Hematopoietic multipotent progenitor cell treated with erythropoietin and hydrocortisone succinate and interleukin-3 and kit ligand, for 6 days (in vitro differentiated cells): Measurements from ENCODE around the gene HJURP.
"Not testable (repeated sequence)": the region's sequence is repeated elsewhere in the genome, so short reads cannot be mapped to it uniquely, and the experiment has no call there.

Experiments used
- DNase-seq: peaks from one replicate; pipeline ENCODE4 v3.0.0-alpha.2; 2015

HJURP gene

DNA sequence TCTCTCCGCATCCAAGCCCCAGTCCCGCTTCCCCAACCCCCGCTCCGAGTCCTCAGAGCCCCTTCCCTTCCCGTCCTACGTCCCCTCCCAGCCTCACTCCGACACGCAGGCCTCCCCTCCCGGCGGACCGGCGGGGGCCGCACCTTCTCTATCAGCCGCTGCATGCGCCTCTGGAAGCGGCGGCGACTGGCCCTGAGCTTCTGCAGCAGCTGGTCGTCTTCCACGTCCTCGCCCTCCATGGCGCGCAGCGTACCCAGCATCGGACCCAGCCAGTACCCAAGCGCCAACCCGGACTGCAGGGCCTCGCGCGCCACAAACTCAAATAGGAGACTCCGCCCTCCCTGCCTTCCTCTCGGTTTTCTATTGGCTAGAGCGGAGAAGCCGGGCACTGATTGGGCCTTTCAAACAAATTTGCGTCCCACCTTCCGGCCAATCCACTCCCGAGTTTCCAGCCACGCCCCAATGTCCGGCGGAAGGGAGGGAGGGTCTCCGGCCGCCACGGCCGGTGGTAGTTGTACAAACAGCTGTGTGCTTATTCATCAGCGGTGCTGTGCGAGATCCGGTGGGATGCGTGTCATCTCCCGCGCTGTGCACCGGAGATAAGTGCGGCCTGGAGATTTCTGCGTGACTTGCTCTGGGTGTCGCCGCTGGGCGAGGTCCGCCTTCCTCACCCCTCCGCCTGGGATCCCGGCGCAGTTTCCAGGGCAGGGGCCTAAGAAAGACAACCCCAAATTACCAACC lies at the start of gene HJURP:
Gene HJURP (minus strand): TSS at position 295 of the 741 bp plus-strand sequence. CDS start 35 bp downstream, at position 260.
- DNase-seq = peak; percentile 99

DNA sequence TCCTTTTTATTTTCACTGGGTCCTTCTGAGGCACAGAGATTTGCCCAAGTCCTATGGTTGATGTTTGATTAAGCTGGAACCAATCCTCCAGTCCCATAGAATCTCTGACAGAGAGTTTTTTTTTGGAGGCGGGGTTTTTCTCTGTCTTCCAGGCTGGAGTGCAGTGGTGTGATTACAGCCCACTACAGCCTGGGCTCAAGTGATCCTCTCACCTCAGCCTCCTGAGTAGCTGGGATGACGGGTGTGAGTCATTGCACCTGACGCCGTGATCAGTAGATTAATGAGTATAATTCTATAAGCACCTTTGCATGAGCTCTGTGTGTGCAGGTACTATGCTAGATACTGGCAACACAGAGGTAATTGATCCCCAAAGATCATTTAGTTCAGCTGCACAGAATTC lies 47.5 kb upstream of the HJURP start:
- no peak for DNase-seq

GRCh38 chr2:233901367-233901766 lies 47.0 kb upstream of the HJURP start:
- DNase-seq = no peak

DNA sequence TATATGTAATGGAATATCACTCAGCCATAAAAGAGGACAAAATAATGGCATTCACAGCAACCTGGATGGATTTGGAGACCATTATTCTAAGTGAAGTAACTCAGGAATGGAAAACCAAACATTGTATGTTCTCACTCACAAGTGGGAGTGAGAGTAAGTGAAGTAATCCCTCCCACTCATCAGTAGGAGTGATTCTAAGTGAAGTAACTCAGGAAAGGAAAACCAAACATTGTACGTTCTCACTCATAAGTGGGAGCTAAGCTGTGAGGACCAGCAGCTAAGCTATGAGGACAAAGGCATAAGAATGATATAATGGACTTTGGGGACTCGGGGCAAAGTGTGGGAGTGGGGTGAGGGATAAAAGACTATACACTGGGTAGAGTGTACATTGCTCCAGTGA lies 41.9 kb upstream of the HJURP start:
- not testable (repeated sequence) for DNase-seq

- no peak for DNase-seq
Measured at GRCh38 chr2:233892793-233893192, 38.5 kb upstream of the HJURP start.

DNA sequence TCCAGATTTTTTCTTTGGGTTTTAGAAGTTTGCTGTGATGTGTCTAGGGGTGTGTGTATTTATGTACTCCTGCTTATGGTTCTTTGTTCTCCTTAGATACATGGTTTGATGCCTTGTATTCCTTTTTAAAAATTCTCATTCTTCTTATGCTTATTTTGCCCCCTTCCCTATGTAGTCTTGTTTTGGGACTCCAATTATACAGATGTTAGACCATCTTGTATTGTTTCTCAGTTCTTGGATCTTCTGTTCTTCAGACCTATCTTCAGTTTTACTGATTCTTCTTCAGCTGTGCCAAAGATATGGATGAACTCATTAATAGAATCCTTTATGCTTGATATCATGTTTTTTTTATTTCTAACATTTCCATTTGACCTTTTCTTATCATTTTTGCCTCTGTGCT lies 28.0 kb upstream of the HJURP start:
- DNase-seq = no peak

GRCh38 chr2:233872125-233872524 lies 17.8 kb upstream of the HJURP start:
- DNase-seq = peak; percentile 25

- DNase-seq = no peak
Measured at GRCh38 chr2:233871432-233871831, 17.1 kb upstream of the HJURP start.

DNA sequence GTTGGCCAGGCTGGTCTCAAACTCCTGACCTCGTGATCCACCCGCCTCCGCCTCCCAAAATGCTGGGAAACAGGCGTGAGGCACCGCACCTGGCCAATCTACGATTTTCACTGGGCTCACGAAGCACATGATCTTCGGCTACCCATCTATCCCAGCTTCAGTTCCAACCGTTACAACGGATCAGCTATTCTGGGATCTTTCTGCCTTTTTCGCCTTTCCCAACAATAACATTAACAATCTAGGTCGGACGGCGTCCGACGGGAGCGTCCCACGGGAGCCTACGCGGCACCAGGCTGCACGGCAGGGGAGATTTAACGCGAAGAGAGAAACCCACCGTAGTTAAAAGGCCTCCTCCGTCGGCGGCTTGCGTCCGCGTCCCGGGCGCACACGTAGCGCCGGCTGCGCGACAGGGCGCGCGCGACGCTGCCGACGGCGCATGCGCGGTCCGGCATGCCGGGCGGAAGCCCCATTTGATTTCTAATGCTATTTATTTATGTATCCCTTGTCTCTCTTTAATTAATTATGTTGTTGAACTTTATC lies 13.7 kb upstream of the HJURP start, which contains the start of gene MSL3B:
Gene MSL3B (minus strand): TSS at position 394 of the 540 bp plus-strand sequence.
- peak; percentile 74 for DNase-seq

DNA sequence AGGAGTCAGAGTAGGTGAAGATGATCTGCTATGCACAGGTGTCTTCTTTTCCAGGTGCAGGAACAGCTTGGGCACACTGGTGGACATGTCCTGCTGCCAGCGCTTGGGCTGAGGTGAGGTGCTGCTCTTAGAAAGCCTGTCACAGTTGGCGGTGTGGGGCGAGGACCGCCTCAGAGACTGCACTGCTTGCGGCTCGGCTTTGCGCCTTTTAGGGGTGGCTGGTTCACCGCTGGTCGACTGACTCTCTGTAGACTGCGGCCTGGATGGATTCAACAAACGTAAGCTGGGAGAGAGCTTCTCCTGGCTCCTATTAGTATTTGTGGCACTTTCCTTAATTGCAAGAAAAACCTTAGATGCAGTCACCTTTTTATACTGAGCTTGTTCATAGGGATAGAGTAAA lies 12.1 kb upstream of the HJURP start:
- no peak for DNase-seq

GRCh38 chr2:233865838-233866237 lies 11.5 kb upstream of the HJURP start:
- peak; percentile 39 for DNase-seq

DNA sequence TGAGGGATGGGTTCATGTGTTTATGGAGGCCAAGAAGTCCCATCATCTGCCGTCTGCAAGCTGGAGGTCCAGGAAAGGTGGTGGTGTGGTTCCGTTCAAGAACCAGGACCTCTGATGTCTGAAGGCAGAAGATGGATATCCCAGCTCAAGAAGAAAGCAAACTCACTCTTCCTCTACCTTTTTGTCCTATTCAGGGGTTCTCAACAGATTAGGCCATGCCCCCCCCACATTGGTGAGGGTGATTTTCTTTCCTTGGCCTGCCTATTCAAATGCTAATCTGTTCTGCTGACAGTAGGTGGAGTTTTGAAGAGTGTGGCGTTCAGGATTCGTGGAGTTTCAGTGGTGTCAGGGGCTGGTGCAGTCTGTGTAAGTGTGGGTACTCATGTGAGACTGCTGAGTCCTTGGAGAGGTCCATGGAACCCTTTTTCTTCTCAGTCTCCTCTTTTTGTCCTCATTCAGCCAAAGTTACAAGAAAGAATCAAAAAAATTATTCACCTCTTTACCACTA lies 8.0 kb upstream of the HJURP start:
- no peak for DNase-seq

DNA sequence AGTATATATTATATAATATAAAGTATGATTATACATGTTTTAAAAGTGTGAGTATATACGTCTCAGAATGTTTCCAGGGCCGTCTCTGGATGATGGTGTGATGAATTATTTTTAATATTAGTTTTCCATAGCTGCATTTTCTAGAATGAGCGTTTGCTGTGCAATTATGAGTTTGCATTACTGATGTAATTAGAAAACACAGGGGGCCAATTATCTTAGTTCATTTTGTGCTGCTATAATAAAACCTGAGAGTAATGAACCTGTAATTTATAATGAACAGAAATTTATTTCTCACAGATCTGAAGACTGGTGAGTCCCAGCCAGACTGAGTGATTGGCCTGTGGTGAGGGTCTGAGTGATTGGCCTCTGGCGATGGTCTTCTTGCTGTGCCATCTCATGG lies 4.0 kb upstream of the HJURP start:
- DNase-seq = no peak

DNA sequence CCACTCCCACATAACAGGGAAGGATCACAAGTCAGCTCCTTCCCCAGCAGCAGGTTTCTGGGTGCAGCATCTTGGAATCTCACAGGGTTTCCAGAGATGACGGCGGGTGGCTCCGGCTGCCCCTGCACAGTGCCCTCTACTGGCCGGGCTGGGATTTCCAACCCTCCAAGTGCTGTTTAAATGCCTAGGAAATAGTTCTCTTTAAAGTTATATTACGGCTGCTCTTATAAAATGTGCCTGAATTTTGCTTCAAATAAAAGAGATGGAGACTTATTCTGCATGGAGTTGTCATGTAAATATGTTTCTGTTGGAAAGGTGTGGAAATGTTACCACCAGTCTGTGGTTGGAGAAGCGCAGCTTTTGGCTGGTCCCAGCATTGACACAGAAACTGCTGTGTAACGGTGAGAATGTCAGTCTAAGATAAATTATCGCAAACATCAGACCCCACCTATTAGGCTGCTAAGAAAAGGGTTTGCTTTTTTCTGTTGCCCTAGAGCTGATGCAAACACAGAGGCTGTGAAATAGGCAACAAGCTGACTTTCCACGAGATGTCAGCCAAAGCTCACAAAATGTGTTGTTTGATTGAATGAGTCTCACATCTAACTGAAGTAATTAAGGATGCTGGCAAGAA lies 3.3 kb upstream of the HJURP start:
- peak; percentile 92 for DNase-seq

DNA sequence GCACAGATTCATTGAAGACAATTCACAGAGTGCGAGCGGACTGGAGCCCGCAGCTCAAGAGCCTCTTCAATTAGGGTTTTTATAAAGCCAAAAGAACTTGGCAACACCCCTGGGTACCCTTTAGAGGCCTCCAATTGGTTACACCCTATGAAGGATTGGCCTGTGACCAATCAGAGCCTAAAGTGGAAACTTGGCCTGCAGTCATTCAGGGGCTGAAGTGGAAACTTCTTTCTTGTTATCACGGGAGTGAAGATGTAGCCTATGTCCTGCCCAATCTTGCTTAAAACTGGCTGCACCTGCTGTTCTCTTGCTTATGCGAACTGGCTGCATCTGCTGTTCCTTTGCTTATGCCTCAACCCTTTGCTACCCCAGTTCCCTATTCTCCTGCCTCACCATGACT lies 1.8 kb upstream of the HJURP start:
- DNase-seq = peak; percentile 73

- no peak for DNase-seq
Measured at GRCh38 chr2:233855345-233855744, 1.0 kb upstream of the HJURP start.

DNA sequence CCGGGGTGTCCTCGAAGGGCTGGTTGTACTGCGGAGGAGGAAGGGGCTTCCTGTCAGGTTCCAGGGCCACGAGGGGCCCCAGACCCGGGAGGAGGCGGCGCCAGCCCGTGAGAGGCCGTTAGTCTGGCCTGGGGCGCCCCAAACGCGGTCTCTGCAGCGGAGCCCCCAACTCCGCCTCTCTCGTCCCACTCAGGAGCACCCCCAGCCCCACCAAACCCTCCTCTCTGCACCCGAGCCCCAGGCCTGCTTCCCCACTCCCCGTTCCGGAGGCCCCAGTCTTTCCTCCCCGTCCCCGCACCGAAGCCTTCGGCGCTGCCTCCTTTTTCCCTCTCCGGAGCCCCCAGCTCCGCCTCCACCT lies 473 bp downstream of the HJURP start:
- no peak for DNase-seq

- peak; percentile 42 for DNase-seq
Measured at GRCh38 chr2:233853353-233853752, 982 bp downstream of the HJURP start.

GRCh38 chr2:233852056-233852455 lies 2.3 kb downstream of the HJURP start:
- DNase-seq = peak; percentile 81

DNA sequence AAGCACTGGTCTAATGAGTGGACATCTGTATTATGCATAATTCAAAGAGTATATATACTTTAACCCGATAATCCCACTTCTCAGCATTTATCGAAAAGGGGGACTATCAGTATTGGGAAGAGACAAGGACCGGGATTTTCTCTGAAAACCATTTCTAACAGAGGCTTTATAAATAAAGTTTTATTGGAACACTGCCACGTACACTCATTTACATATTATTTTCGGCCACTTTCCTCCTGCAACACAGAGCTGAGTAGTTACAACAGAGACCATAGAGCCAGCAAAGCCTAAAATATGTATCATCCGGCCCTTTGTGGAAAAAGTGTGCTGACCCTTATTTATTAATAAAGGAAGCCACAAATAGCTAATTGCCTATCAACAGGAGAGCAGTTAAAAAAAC lies 3.2 kb downstream of the HJURP start:
- DNase-seq = no peak

DNA sequence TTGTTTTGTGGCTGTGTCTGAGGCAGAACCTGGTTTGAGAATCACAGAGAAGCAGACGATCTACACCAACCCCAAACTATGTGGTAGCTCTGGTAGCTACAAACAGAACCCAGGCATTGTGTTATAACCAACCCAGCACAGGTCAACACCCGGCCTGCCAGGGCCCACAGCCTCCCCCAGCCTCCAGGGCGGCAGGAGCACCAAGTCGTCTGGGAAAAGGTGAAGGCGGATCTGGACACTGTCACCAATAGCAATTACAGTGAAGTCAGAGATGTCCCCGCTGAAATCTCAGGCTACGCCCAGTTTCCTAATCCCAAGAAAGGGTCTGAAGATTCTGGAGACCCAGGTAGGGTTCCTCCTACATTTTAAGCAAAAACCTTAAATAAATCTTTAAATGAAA lies 3.6 kb downstream of the HJURP start:
- DNase-seq = no peak

GRCh38 chr2:233849607-233850271 lies 4.6 kb downstream of the HJURP start:
- DNase-seq = no peak

GRCh38 chr2:233848276-233848675 lies 6.1 kb downstream of the HJURP start:
- no peak for DNase-seq
